Stimulated activated naive CD8-positive, alpha-beta T cell treated with anti-CD3 and anti-CD28 coated beads, Interleukin-15, Interleukin-2, amounts not matched to agents 100 U/mL and 50 U/mL, for 24 hours (primary cell): ENCODE results near the gene LYPLAL1.
"Not testable (repeated sequence)": the region's sequence is repeated elsewhere in the genome, so short reads cannot be mapped to it uniquely, and the experiment has no call there.

Experiments
- ATAC-seq: fragments of 150-1000 bp; cut with Tn5 transposase; one replicate; pipeline ENCODE4 v1.10.0; 2021
- DNase-seq: peaks from one replicate; pipeline ENCODE4 v3.0.0; 2021

The LYPLAL1 gene

DNA sequence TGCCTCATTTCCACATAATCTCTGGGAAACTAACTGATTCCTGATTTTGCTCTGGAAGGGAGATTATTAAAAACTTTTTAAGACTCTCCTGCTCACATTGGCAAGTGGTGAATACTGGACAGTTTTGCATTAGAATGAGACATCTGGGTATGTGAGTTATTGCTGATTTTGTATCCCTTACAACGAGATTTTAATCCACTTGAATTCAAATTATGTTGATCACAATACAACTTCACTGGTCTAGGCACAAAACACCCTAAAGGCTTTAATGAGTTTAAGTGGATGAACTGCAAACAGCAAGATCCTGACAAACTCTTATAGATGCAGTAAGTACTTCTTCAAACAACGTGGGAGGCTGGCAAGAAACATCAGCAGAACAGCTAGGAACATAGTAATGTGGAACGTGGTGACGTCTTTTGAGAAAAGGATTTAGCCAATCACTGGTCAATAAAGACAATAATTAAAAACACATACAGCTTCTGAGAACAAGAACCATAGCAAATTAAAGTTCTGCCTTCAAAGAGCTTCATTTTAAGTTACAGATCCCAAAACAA, 10.2 kb upstream of the LYPLAL1 start:
- no peak for ATAC-seq
- DNase-seq, result no peak

DNA sequence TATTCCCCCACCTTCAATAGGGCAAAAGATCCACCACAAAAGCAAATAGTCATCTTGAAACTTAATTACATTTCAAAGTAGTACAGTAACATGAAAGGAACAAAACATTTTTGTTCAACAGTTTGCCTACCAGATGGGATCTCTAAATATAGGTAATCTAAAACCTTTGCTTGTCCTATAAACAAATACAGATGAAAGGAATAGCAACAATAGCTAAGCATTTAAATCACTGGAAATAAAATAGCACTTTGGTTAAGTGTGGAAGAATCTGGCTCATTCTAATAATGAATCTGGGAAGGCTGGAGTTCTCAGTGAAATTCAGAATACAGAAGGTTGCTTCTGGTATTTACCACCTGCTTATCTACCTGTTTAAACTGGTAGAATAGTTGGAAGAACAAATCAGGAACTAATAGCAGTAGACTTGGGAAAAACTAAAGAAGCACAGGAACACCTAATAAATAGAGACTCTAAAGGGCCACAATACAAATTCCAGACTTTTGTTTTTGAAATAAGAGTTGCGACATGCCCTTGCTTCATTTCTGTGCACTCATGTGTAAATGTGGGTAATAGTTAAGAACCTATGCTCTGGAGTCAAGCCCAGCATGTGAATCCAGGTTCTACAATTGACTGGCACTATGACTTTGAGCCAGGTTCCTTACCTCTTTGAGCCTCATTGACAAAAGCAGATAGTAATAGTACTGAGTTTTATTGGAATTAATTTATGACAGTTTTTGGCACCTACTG, 2.3 kb upstream of the LYPLAL1 start:
- no peak for DNase-seq
- no peak for ATAC-seq

DNA sequence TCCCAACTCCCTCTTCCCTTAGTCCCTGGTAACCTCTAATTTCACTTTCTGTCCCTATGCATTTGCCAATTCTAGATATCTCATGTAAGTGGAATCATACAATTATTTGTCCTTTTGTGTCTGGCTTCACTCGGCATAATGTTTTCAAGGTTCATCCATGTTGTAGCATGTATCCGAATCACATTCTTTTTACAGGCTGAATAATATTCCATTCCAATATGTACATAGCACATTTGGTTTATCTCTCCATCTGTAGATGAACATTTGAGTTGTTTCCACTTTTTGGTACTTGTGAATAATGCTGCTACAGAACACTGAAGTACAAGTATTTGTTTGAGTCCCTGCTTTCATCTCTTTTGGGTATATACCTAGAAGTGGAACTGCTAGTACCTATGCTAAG, 857 bp upstream of the LYPLAL1 start:
- DNase-seq, result no peak
- no peak for ATAC-seq

DNA sequence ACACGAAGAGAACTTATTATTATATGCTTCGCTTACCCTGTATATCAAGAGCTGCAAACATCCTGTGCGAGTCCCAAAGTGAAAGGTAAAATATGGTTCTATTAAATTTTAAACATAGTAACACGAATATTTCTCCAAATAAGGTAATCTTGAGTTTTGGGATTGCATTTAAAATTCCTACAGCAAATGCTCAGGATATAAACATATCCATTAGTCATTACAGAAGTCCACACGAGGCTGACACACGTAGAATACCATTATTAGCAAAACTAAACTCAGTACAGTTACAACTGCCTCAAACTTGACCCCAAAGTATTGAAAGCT, 282 bp upstream of the LYPLAL1 start:
- no peak for ATAC-seq
- DNase-seq, result no peak

DNA sequence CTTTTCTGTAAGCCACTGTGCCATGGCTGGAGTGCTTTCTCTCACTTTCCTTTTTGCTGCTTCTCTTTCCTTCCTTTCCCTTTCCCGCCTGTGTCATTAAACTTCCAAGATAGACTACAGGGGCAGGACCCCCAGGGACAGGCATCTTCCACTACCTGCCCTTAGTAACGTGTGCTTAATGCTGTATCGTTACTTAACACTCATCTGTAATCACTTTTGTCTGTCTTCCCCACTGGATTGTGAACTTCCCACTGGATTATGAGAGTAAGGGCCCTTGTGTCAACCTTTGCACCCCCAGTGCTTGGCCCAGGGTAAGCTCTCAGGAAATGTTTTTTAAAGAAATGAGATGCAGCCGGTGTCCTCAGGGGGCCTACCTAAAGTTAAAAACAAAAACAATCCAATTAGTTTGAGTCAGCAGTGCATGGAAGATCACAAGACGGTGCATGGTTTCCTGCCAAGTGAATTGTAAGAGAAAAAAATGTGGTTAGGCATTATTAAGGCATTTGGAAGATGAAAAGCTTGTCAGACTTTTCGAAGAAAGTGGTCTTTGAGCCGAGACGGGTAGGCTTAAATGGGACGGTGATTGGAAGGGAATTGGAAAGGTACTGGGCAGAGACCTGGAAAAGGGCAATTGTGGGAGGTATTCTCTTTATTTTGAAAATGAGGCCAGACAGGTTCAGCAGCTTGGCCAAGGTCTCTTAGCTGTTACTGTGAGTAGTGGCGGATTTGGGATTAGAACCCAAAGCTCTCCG, 958 bp downstream of the LYPLAL1 start:
- ATAC-seq (peak; percentile 11), DNase-seq (peak; percentile 7)

DNA sequence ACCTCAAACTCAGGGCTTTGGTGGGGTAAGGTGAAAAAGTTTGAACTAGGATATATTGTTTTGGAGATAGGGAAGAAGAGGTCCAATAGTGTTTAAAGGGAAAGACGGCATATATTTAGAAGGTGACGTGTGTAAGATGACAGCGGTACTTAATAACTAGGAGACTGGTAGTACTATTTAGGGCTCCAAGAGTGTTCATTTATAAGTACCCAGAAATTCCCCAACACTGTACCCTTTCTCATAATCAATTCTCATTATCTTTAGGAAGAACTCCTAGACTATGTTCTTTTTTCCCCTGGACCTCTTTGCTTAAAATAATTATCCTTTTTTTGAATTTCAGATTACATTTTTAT, 1.5 kb downstream of the LYPLAL1 start:
- ATAC-seq, result no peak
- DNase-seq, result no peak

DNA sequence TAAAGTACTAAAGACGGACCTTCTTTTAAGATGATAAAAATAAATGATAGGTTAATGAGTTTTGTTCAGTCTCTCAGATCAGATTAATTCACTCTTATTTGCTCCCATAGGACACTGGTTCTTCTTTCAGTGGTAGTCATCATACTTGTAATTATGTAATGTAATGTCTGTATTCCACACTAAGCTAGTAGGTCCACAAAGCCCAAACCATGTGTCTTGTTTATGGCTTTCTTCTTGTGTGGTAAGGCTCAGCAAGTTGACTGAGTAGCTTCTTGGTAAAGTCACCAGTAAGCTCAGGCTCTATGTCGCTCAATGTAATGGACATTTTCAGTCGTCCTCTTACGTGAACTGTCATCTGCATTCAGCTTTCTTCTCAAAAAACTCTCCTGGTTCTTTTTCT, 2.5 kb downstream of the LYPLAL1 start:
- no peak for ATAC-seq
- DNase-seq, result no peak

DNA sequence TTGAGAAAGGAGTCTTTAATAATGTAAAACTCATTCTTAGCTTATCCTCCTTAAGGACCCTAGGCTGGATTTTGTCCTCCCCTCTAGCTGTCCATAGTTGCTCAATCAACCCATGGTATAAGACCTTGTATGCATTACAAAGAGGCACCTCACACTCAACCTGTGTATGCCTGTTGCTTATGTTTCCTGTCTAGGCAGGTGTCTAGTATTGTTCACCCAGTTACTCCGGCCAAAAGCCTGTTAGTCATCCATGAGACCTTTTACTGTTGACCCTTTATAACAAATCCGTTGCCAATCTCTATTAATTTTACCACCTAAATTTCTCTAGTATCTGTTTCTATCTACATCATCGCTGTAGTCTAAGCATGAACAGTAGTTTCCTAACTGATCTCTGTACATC, 3.7 kb downstream of the LYPLAL1 start:
- DNase-seq (no peak), ATAC-seq (no peak)

DNA sequence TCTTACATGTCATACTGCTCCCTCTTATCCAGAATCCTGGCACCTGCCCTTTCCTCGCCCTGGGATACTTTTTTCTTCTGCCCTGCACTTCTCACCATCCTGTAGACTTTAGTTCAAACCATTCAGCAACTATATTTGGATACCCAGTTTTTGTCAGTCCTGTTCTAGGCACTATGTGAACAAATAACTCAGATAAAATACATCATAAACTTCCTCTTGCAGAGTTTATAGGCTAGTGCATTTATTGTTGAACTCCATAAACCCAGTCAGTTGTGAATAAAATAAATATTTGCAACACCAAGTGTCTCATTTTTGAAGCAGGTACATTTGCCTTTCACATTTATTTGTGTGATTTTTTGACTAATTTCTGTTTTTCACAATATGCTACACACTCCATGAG, 4.3 kb downstream of the LYPLAL1 start:
- DNase-seq, result no peak
- no peak for ATAC-seq

DNA sequence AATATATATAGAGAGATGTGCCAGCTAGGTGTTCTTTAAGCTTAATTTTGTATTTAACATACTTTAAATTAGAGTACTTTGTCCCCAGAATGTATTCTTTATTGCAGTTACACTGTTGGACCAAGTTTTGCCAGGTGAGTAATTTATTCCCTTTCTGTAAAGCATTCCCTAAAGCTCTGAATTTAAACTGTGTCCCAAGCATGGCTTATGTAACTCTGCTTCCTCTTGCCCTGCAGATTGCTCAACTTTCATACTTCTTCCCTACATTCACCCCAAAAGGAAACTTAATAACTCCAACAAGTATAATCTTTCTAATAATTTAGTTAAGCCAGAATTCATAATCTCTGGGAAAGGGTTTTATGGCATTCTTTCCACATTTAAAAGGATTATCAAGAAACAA, 5.6 kb downstream of the LYPLAL1 start:
- no peak for DNase-seq
- no peak for ATAC-seq

DNA sequence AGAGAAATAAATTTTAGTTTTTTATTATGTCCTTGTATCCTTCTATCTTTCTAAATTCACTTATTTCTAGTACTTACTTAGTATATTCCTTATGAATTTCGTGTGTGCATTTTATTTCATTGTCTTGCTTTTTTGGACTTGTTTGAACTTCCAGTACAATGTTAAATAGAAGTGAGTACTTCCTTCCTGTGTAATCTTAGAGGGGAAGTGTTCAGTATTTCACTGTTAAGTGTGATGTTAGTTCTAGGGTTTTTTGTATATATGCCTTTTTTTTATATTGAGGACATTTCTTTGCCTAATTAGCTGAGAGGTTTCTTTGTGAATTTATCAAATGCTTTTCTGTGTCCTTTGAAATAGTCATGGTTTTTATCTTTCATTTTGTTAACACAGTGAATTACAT, 10.7 kb downstream of the LYPLAL1 start:
- DNase-seq (no peak), ATAC-seq (no peak)

DNA sequence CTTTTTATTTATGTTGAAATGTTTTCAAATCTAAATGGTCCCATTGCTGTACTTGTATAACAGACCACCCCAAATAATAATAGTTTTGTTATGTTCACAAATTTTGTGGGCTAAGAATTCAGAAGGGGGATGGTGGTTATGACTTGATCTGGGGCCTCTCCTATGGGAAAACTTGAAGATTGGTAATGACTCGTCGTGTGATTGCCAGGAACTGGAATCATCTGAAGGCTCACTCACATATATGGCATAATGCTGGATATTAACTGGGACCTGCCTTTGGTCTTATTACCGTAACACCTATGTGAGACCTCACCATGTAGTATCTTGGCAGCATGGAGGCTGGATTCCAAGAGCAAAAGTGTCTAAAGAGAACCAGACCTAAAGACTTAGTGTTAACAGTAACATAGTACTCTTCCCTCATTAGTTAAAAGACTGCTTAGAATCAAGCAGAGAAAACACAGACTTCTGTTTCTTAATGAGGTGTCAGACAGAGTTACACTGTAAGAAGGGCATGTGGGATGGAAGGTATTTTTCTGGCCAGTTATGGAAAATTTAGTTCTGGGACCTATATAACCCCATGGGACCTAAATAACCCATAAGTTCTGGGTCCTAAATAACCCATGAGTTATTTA, 11.9 kb downstream of the LYPLAL1 start:
- no peak for ATAC-seq
- DNase-seq, result no peak

DNA sequence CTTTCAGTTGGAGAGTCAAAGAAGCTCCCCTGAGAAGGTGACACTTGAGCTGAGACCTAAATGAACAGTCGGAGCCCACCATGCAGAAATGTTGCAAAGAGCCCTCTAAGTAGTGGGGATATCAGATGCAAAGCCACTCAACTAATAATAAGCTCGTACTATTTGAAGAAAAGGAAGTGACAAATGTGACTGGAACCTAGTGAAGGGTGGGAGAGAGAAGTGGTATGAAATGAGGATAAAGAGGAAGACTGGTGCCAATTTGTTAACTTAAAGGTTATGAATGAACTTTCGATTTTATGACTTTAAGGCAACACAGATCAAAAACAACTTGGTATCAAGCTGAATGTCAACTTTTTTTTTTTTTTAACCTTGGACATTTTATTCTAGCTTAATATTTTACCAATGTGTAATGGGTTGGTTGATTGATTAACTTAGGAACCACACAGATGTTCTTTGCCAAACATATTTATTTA, 14.7 kb downstream of the LYPLAL1 start:
- ATAC-seq (peak; percentile 11), DNase-seq (no peak)

DNA sequence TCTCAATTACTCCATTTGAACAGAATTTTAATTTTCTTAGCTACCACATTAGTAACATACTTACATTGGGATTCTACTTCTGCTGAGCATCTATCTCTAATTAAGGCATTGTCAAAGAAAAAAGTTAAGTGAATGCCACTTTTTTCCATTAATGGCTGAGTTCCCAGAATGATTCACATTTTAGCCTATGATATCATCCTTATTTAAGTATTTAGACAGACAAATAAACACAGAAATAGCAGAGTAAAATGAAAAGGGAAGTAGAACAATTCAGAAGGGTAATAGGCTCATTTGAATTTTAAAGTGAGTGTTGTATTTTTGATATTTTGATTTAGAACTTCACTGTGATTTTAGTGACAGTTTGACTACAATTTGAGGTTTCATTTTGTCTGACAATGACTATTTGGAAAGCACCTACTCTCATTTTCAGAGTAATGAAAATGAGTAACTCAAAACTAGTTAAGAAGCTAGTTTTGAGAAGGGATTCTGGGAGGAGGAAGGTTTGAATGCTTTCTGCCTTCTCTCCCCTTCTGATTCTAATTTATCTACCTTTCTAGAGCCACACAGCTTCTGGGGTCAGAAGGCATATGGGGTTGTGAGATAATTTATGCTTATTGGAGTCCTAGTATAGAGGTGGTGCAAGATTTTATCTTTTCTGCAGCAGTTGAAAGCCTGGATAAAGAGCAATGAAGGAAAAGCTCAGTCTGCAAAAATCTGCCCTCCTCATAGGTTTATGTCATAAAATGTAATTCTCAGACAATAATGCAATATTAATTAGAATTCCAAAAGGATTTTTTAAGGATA, 15.5 kb downstream of the LYPLAL1 start:
- no peak for DNase-seq
- ATAC-seq, result peak; percentile 84

DNA sequence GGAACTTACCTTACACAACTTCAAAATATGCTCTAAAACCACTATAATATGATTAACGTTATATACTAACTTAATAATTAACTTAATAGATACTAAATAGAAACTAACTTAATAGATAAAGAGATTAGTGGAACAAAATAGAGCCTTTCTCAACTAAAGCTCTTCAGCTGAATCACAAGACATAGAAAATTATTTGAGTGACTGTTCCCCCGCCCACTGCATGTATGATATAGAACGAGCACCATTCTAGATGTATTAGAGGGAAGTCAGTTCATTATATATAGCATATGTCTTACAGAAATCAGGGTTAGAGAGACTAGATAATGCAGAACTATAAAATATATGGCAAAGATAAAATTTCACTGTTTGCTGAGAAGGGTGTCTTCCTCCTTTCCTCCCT, 16.3 kb downstream of the LYPLAL1 start:
- DNase-seq (no peak), ATAC-seq (no peak)

DNA sequence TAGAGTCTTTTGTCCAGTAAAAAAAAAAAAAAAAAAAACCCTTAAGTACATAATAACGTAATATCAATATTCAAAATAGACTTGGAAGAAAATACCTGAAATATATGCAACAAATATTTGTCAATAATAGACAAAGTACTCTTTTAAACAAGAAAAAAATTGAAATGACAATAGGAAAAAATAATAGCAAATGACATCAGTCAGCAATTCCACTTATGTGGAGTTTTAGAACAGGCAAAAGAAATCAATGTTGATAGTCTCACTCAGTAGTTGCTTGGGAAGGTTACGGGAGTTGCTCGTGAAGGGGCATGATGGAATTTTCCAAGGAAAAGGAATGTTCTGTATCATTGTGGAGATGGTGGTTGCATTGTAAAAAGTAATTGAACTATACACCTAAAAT, 16.9 kb downstream of the LYPLAL1 start:
- no peak for DNase-seq
- no peak for ATAC-seq

DNA sequence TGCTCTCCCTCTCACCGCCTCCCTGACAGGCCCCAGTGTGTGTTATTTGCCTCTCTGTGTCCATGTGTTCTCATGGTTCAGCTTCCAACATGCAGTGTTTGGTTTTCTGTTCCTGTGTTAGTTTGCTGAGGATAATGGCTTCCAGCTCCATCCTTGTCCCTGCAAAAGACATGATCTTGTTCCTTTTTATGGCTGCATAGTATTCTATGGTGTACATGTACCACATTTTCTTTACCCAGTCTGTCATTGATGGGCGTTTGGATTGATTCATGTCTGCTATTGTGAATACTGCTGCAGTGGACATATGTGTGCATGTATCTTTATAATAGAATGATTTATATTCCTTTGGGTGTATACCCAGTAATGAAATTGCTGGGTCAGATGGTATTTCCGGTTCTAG, 22.2 kb downstream of the LYPLAL1 start:
- not testable (repeated sequence) for ATAC-seq

DNA sequence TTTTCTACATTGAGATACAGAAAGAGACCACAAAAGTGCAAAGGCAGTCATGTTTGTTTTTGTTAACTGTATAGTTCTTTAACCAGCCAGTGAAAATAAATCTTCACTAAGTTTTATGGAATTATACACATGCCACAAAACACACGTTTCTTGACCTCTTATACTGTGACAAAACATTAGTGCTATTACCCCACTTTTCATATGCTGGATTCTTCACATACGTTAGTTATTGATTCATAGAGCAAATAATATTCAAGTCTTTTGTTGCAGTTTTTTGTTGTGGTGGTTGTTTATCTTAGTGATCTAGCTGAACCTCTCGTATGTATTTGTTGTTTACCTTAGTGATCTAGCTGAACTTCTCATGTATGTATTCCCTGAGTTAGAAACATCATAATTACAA, 28.0 kb downstream of the LYPLAL1 start:
- no peak for ATAC-seq
- no peak for DNase-seq

More for the DNA sequence above, 22.2 kb downstream of the LYPLAL1 start:
- not testable (repeated sequence) for DNase-seq

DNA sequence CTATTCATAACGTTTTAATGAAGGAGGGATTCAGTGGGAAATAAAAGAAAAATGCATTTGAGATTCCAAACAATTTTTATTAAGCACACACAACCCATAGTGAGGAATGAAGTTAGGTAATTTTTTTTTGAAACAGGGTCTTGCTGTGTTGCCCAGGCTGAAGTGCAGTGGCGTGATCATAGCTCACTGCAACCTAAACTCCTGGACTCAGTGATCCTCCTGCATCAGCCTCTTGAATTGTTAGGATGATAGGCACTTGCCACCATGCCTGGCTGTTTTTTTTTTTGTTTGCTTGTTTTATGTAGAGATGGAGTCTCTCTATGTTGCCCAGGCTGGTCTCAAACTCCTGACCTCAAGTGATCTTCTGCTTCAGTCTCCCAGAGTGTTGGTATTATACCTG, 28.9 kb downstream of the LYPLAL1 start:
- no peak for ATAC-seq
- DNase-seq, result no peak

DNA sequence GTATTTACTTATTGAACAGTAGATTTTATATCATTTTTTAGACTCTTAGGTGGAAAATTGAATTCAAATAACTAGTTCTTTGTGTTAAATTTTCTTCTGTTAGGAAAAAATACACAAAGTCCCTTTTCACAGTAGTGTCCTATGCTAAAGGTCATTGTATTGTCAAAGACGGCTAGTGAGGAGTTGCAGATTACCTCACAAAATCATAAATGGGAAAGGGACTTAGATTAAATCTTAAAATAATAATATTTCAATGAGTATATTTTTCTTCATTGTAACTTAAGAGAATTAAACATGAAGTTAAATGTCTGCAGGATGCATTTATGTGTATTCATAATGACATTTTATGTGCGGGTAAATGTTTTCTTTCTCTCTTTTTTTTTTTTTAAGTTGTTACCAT, 32.7 kb downstream of the LYPLAL1 start:
- no peak for ATAC-seq

DNA sequence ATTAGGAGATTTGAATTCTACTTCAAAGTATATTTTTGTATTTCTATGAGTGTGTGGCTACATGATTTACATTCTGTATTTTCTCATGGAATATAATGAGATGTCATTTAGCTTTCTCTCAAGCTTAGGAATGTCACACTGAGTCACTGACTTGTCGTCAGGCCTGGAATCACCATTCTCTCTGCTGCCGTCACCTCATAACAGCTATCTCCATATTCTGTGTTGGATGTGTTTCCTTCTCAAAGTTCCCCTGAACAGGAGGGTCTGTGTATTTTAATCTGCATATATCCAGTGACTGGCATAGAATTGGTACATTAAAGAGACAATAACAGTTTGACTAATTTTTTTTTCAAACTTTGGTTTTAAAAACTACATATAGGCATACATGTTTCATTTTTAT, 35.9 kb downstream of the LYPLAL1 start:
- no peak for DNase-seq
- ATAC-seq, result no peak

More for the DNA sequence above, 32.7 kb downstream of the LYPLAL1 start:
- DNase-seq, result no peak

DNA sequence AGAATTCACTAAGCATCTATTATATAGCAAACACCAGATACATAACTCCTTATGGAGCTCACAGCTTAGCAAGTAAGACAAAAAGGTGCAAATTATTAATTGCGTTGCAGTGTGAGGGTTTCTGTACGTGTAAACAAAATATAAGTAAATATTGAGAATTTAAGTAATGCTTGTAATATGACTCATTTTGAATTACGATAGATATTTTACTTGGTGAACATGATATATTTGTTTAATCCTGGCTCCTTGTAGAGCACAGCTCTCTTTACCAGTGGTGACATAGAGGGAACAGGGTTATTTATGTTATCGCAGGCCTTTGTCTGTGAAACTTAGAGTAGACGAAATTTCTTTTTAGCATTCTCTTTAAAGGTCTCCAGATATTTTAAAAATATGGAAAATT, 36.4 kb downstream of the LYPLAL1 start:
- no peak for ATAC-seq

More for the DNA sequence above, 36.4 kb downstream of the LYPLAL1 start:
- DNase-seq, result no peak
